Activated naive CD8-positive, alpha-beta T cell treated with anti-CD3 and anti-CD28 coated beads for 36 hours (primary cell): ENCODE results near the gene TMPRSS15. TPM values are rescaled to one million over a fixed set of nuclear protein-coding genes. Genes with fewer than 3 reads are reported as not detected.

ENCODE experiments used
- DNase-seq: peaks from one replicate; pipeline ENCODE4 v3.0.0; 2021
- H3K27ac Mint-ChIP-seq: one replicate; pipeline ENCODE4 v1.8.0; 2022; ENCODE audit warnings: mild to moderate bottlenecking, moderate library complexity, mixed read lengths
- H3K27me3 Mint-ChIP-seq: one replicate; pipeline ENCODE4 v1.8.0; 2022; ENCODE audit warnings: mild to moderate bottlenecking, mixed read lengths
- H3K36me3 Mint-ChIP-seq: one replicate; pipeline ENCODE4 v1.8.0; 2021; ENCODE audit warnings: mild to moderate bottlenecking, mixed read lengths
- H3K4me1 Mint-ChIP-seq: one replicate; pipeline ENCODE4 v1.8.0; 2021; ENCODE audit warnings: mixed read lengths
- H3K4me3 Mint-ChIP-seq: one replicate; pipeline ENCODE4 v1.8.0; 2022; ENCODE audit warnings: mild to moderate bottlenecking, moderate library complexity, mixed read lengths
- H3K9me3 Mint-ChIP-seq: one replicate; pipeline ENCODE4 v1.8.0; 2022; ENCODE audit warnings: mixed read lengths
- total RNA-seq, 2 experiments: library from RNA; stranded (reverse); gene quantifications; one replicate each; pipeline ENCODE4 v1.2.3, GENCODE V29; 2021

The TMPRSS15 gene
- total RNA-seq, 2 experiments from 2014 or later, result not detected

- Mint-ChIP-seq H3K4me1 (no peaks in the 10 kb centered on the region), H3K27me3 (peaks cover 3% of the 10 kb centered on the region), H3K4me3 (no peak overlapping the region), H3K36me3 (no peaks in the 10 kb centered on the region), H3K9me3 (no peaks in the 10 kb centered on the region), H3K27ac (no peak overlapping the region)
- no peak for DNase-seq
These were observed 30.0 kb downstream of the TMPRSS15 start for GRCh38 chr21:18373606-18374005.

- Mint-ChIP-seq H3K27ac (no peak overlapping the region), H3K36me3 (no peaks in the 10 kb centered on the region), H3K9me3 (no peaks in the 10 kb centered on the region), H3K4me1 (no peaks in the 10 kb centered on the region), H3K4me3 (no peak overlapping the region), H3K27me3 (peaks cover 3% of the 10 kb centered on the region)
- no peak for DNase-seq
These were observed 33.3 kb downstream of the TMPRSS15 start for GRCh38 chr21:18370301-18370700.

DNA sequence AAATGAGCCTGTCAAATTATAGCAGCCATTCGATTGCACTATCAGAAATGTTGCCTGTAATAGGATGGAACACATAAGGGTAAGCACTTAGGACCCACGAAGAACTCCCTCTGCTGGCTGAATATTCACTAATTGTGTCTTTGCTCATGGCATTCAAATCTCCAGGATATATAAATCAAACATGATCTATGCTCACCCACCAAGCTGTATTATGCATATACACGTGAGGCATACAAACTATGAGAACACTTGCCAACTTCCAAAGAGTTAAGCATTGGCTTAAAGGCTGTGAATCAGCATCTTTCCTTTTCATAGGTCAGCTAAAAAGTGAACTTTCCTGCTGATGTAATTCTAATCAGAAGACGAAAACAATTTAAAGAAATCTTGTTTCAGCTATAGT, 34.5 kb downstream of the TMPRSS15 start:
- H3K27ac Mint-ChIP-seq, result no peak overlapping the region
- H3K9me3 Mint-ChIP-seq, result no peaks in the 10 kb centered on the region
- H3K4me1 Mint-ChIP-seq, result no peaks in the 10 kb centered on the region
- no peak for DNase-seq
- no peak overlapping the region for H3K4me3 Mint-ChIP-seq
- no peaks in the 10 kb centered on the region for H3K36me3 Mint-ChIP-seq
- peaks cover 3% of the 10 kb centered on the region for H3K27me3 Mint-ChIP-seq

DNA sequence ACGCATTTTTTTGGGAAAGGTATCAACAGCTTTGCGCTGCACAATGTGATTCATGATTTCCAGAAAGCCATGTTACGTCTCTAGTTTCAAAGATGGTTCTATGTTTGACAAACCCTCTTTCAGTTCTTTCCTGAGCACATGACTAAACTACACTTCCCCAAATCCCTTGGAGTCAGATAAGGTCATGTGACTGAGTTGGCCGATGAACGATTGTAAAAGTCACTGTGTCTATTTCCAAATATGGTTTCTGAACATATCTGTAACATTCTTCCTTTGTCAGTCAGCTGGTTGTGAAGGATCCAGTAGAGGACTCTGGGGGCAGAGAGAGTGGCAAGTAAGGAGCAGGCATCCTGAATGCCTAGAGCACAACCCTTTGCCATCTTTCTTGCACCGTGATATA, 35.4 kb downstream of the TMPRSS15 start:
- H3K36me3 Mint-ChIP-seq, result no peaks in the 10 kb centered on the region

DNA sequence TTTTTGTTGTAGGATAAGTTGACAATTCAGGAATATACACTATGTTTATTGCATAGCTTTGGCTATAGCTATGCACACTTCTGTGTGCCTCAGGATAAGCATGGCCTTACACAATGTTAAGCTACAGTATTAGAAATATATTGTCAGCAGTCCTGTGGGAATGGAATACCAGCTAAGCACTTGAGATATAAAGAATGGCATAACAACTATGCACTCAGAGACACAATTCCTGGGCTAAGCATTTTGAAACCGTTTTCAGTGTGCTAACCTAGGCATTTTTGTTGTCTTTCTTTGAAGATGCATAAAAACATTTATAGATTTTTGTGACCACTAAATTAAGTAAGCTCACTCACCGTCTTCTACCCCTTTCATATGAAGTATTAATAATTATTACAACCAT, 46.8 kb downstream of the TMPRSS15 start:
- H3K27ac Mint-ChIP-seq, result no peak overlapping the region
- no peak overlapping the region for H3K4me3 Mint-ChIP-seq
- no peak for DNase-seq
- no peaks in the 10 kb centered on the region for H3K9me3 Mint-ChIP-seq
- no peaks in the 10 kb centered on the region for H3K36me3 Mint-ChIP-seq
- no peaks in the 10 kb centered on the region for H3K4me1 Mint-ChIP-seq
- H3K27me3 Mint-ChIP-seq, result peaks cover 8% of the 10 kb centered on the region

More for the DNA sequence above, 35.4 kb downstream of the TMPRSS15 start:
- H3K27me3 Mint-ChIP-seq, result peaks cover 3% of the 10 kb centered on the region
- DNase-seq, result no peak
- no peak overlapping the region for H3K4me3 Mint-ChIP-seq
- H3K4me1 Mint-ChIP-seq, result no peaks in the 10 kb centered on the region
- no peaks in the 10 kb centered on the region for H3K9me3 Mint-ChIP-seq
- H3K27ac Mint-ChIP-seq, result no peak overlapping the region

DNA sequence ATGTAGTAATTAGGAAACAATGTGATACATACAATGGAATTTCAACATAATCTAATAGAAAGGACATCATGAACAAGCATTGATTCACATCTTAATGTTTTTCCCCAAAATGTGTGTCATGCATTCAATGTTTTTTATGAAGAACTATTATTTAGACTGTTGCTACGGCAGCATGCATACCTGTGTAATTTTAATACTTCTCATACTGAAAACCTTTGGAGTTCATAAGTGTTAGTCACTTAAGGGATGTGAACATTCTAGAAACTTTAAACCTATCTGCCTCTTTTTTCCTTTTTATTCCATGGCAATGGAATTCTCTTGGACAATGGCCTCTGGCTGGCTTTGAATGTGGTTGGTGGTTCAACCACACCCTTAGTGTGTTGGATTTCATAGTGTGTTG, 48.6 kb downstream of the TMPRSS15 start:
- no peak for DNase-seq
- H3K27ac Mint-ChIP-seq, result no peak overlapping the region
- no peaks in the 10 kb centered on the region for H3K36me3 Mint-ChIP-seq
- no peaks in the 10 kb centered on the region for H3K9me3 Mint-ChIP-seq
- H3K4me3 Mint-ChIP-seq, result no peak overlapping the region
- H3K4me1 Mint-ChIP-seq, result no peaks in the 10 kb centered on the region
- peaks cover 3% of the 10 kb centered on the region for H3K27me3 Mint-ChIP-seq

GRCh38 chr21:18350216-18350615, 53.4 kb downstream of the TMPRSS15 start:
- Mint-ChIP-seq H3K4me1 (no peaks in the 10 kb centered on the region), H3K27ac (no peak overlapping the region), H3K4me3 (no peak overlapping the region), H3K27me3 (peaks cover 3% of the 10 kb centered on the region), H3K36me3 (no peaks in the 10 kb centered on the region), H3K9me3 (no peaks in the 10 kb centered on the region)
- no peak for DNase-seq

DNA sequence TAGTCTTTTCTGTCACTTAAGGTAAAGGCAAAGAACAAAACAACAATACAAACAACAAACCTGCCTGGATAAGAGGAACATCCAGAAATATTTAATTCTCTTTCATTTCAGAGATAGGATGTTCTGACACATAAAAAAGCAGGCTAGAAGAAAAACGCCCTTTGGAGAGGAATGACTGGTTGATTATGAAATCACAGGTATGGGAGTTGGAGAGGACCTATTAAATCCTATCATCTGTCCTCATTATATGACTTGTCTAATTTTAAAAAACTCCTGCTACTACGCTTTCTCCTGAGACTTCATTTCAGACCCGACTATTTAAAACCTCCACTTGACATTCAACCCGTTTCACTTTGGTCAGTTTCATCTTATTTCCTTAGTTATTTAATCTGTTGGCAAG, 54.1 kb downstream of the TMPRSS15 start:
- Mint-ChIP-seq H3K4me1 (no peaks in the 10 kb centered on the region), H3K4me3 (no peak overlapping the region), H3K27me3 (peaks cover 3% of the 10 kb centered on the region), H3K9me3 (no peaks in the 10 kb centered on the region), H3K27ac (no peak overlapping the region), H3K36me3 (no peaks in the 10 kb centered on the region)
- no peak for DNase-seq

GRCh38 chr21:18340387-18340942, 63.1 kb downstream of the TMPRSS15 start:
- Mint-ChIP-seq H3K27ac (no peak overlapping the region), H3K4me1 (no peaks in the 10 kb centered on the region), H3K36me3 (no peaks in the 10 kb centered on the region), H3K27me3 (no peaks in the 10 kb centered on the region), H3K4me3 (no peak overlapping the region), H3K9me3 (no peaks in the 10 kb centered on the region)
- no peak for DNase-seq

- H3K27ac Mint-ChIP-seq, result no peak overlapping the region
- H3K27me3 Mint-ChIP-seq, result no peaks in the 10 kb centered on the region
- H3K36me3 Mint-ChIP-seq, result no peaks in the 10 kb centered on the region
- no peak overlapping the region for H3K4me3 Mint-ChIP-seq
- H3K4me1 Mint-ChIP-seq, result no peaks in the 10 kb centered on the region
- DNase-seq, result no peak
- no peaks in the 10 kb centered on the region for H3K9me3 Mint-ChIP-seq
These were observed 67.8 kb downstream of the TMPRSS15 start for GRCh38 chr21:18335651-18336236.

GRCh38 chr21:18334066-18334465, 69.5 kb downstream of the TMPRSS15 start:
- H3K4me3 Mint-ChIP-seq, result no peak overlapping the region
- no peaks in the 10 kb centered on the region for H3K4me1 Mint-ChIP-seq
- no peaks in the 10 kb centered on the region for H3K36me3 Mint-ChIP-seq
- no peak for DNase-seq
- no peaks in the 10 kb centered on the region for H3K9me3 Mint-ChIP-seq
- H3K27me3 Mint-ChIP-seq, result no peaks in the 10 kb centered on the region
- no peak overlapping the region for H3K27ac Mint-ChIP-seq

DNA sequence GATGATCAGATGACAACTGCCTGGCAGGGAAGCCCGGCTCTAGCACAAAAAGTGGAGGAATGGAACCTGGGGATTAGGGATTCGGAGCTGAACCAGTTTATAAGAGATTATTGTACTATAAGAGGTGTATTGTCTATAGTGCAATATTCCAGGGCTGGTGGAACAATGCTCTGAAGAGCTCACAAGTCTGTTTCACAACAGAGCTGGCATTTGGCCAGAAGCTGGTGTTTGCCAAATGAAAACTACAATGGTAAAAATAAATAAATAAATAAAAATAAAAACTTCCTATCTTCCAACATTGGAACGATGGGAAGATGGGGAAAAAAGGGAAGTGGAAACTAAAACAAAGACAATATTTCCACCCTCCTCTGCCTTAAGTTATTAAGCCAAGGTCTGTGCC, 85.4 kb downstream of the TMPRSS15 start:
- H3K4me3 Mint-ChIP-seq, result no peak overlapping the region
- DNase-seq, result no peak
- H3K27me3 Mint-ChIP-seq, result no peaks in the 10 kb centered on the region
- no peak overlapping the region for H3K27ac Mint-ChIP-seq
- peaks cover 7% of the 10 kb centered on the region for H3K9me3 Mint-ChIP-seq
- H3K36me3 Mint-ChIP-seq, result no peaks in the 10 kb centered on the region
- H3K4me1 Mint-ChIP-seq, result no peaks in the 10 kb centered on the region

DNA sequence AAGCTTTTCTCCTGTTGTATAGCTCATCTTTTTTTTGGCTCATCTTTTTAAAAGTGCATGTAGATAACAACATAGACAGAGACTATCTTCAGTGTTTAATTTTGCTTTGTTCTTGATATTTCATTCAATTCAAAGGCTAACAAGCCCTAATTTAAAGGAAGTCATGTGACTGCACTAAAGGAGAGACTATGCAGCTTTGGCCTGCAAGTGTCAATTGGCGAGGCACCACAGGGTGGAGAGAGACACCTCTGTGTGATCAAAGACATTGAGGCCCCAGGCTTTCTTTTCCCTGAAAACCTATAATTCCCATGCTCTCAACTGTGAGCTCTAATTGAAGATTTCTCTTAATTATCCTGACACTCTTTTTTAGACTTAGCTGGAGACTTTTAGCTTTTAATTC, 105.4 kb downstream of the TMPRSS15 start:
- Mint-ChIP-seq H3K9me3 (no peaks in the 10 kb centered on the region), H3K27me3 (peaks cover 6% of the 10 kb centered on the region), H3K4me3 (no peak overlapping the region), H3K4me1 (peaks cover 5% of the 10 kb centered on the region), H3K27ac (no peak overlapping the region), H3K36me3 (no peaks in the 10 kb centered on the region)
- no peak for DNase-seq

DNA sequence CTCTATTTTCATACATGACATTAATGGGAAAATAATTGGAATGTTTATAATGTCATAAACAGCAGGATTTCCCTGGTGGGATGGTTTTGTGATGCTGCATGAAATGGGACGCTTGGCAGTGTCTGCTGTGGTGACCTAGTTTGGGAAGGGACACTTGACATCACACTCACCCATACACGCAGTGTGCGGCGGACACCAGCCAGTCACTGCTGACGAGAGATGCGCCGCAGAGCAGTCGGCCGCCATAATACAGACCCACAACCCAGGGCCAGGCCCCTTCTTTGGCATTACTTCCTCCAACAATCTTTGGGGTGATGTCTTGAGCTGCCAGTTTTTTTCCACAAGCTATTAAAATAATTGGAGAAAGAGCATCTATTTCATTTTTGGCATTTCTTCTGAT, 109.5 kb downstream of the TMPRSS15 start:
- H3K4me3 Mint-ChIP-seq, result no peak overlapping the region

GRCh38 chr21:18289876-18290275, 113.7 kb downstream of the TMPRSS15 start:
- Mint-ChIP-seq H3K27me3 (no peaks in the 10 kb centered on the region), H3K9me3 (no peaks in the 10 kb centered on the region), H3K4me3 (no peak overlapping the region), H3K27ac (no peak overlapping the region), H3K36me3 (no peaks in the 10 kb centered on the region), H3K4me1 (no peaks in the 10 kb centered on the region)
- DNase-seq, result no peak

More for the DNA sequence above, 109.5 kb downstream of the TMPRSS15 start:
- H3K36me3 Mint-ChIP-seq, result no peaks in the 10 kb centered on the region
- no peak for DNase-seq
- peaks cover 3% of the 10 kb centered on the region for H3K27me3 Mint-ChIP-seq
- peaks cover 5% of the 10 kb centered on the region for H3K4me1 Mint-ChIP-seq
- no peak overlapping the region for H3K27ac Mint-ChIP-seq
- no peaks in the 10 kb centered on the region for H3K9me3 Mint-ChIP-seq

DNA sequence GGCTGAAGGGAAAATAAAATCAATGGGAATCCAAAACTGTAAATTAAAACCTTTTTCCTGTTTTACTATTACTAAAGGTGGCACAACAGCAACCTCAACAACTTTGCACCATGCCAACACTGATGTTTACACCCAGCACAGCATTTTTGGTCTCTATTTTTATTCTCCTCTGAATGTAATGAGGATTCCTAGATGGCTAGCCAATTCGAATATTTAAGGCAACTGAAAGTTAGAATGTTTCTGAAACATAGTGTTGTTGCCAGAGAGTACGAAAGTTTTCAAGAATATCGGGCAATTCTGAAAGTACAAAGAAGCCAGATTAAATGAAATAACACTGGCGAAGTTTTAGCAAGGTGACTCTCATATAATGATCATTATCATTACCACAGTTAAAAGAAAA, 118.2 kb downstream of the TMPRSS15 start:
- Mint-ChIP-seq H3K36me3 (no peaks in the 10 kb centered on the region), H3K27me3 (no peaks in the 10 kb centered on the region), H3K4me3 (no peak overlapping the region), H3K4me1 (no peaks in the 10 kb centered on the region), H3K27ac (no peak overlapping the region), H3K9me3 (no peaks in the 10 kb centered on the region)
- DNase-seq, result no peak
